K562 (cell line): ENCODE results near the gene ARID5B. TPM values are rescaled to one million over a fixed set of nuclear protein-coding genes. Genes with fewer than 3 reads are reported as not detected.

Experiments used
- ATAC-seq: fragments of 200-7000 bp; cut with Tn5 transposase; 3 replicates; pipeline ENCODE4 v1.9.1; 2020; ENCODE audit warnings: moderate library complexity
- BruUV-seq: library from RNA; stranded (reverse); fragments of 400-500 nt; replicated peaks from 2 replicates; lab custom pipeline; 2021; lab: Mats Ljungman, UMichigan
- CTCF ChIA-PET: fragments of 300-600 bp; formaldehyde crosslinking; extraction: SDS; loops from one replicate; lab custom pipeline; 2021; ENCODE audit warnings: low intra/inter-chr PET ratio; lab: Yijun Ruan, JAX
- POLR2A ChIA-PET: fragments of 300-600, 350-650 bp; sonication (Branson Sonifier 250); formaldehyde crosslinking; extraction: SDS; loops from one replicate; lab custom pipeline; 2021; ENCODE audit warnings: antibody characterized with exemption, inconsistent platforms; lab: Yijun Ruan, JAX
- DNase-seq, 4 experiments: peaks; one replicate each; pipeline versions ENCODE4 v3.0.0 to v3.0.0-alpha.2; 2011 to 2018; ENCODE audit warnings: low spot score in 3 of 4, mixed read lengths in 3 of 4; ENCODE audit errors: extremely low read depth in 1 of 4
- FAIRE-seq: peaks from 2 replicates; lab custom pipeline; 2011; peaks lifted over from hg19 to GRCh38; lab: Jason Lieb, UNC
- H2AFZ ChIP-seq: 2 replicates; pipeline ENCODE4 v1.6.0; 2011; ENCODE audit warnings: low read depth, low read length, control low read depth, inconsistent platforms
- H3K27ac ChIP-seq: fragments of 200-600 bp; 3 replicates; pipeline ENCODE4 v1.8.0; 2011; ENCODE audit warnings: low read depth, mild to moderate bottlenecking, control low read depth, inconsistent platforms, low read length, moderate library complexity, mixed read lengths; ENCODE audit errors: extremely low read depth
- H3K27me3 ChIP-seq, 2 experiments: fragments of 300-600 bp in 1 of 2; 2 replicates in 1 of 2; 3 replicates in 1 of 2; pipeline versions ENCODE4 v1.6.0 to v1.8.0; 2011; ENCODE audit warnings: inconsistent platforms in 2 of 2, low read length in 2 of 2, mild to moderate bottlenecking in 1 of 2, mixed read lengths in 1 of 2, moderate library complexity in 1 of 2; ENCODE audit not compliant: control insufficient read depth in 2 of 2, insufficient read depth in 2 of 2
- H3K36me3 ChIP-seq: fragments of 300-600 bp; 3 replicates; pipeline ENCODE4 v1.8.0; 2011; ENCODE audit warnings: mild to moderate bottlenecking, low read length, inconsistent platforms; ENCODE audit not compliant: control insufficient read depth, insufficient read depth
- H3K4me1 ChIP-seq, 2 experiments: fragments of 200-600 bp in 1 of 2; replicated peaks in 1 of 2; 2 replicates in 1 of 2; 3 replicates in 1 of 2; pipeline versions ENCODE4 v1.5.1 to v1.8.0; 2011; ENCODE audit warnings: inconsistent platforms in 2 of 2, low read length in 2 of 2, mild to moderate bottlenecking in 1 of 2, mixed read lengths in 1 of 2, moderate library complexity in 1 of 2; ENCODE audit not compliant: control insufficient read depth in 2 of 2, insufficient read depth in 2 of 2
- H3K4me2 ChIP-seq: 2 replicates; pipeline ENCODE4 v1.6.1; 2011; ENCODE audit warnings: low read length, control low read depth, inconsistent platforms, mixed read lengths; ENCODE audit not compliant: insufficient read depth
- H3K4me3 ChIP-seq: fragments of 200-600 bp; sonication (generic), shearing (Covaris generic); 2 replicates; pipeline ENCODE4 v1.5.1; 2016; ENCODE audit warnings: control low read depth, inconsistent platforms
- H3K79me2 ChIP-seq: fragments of 200-600 bp; 3 replicates; pipeline ENCODE4 v1.8.0; 2011; ENCODE audit warnings: low read length, inconsistent platforms; ENCODE audit not compliant: control insufficient read depth, insufficient read depth
- H3K9ac ChIP-seq, 2 experiments: 2 replicates each; pipeline versions ENCODE4 v1.6.0 to v1.6.1; 2011; ENCODE audit warnings: low read depth in 2 of 2, low read length in 2 of 2, control low read depth in 1 of 2, inconsistent platforms in 1 of 2, mild to moderate bottlenecking in 1 of 2, mixed read lengths in 1 of 2; ENCODE audit not compliant: insufficient read depth in 1 of 2
- H3K9me1 ChIP-seq: one replicate; pipeline ENCODE4 v1.6.0; 2011; ENCODE audit warnings: inconsistent platforms, mild to moderate bottlenecking, low read length, moderate library complexity; ENCODE audit not compliant: control insufficient read depth, insufficient read depth
- H3K9me3 ChIP-seq: replicated peaks from 2 replicates; pipeline ENCODE4 v1.5.1; 2011; ENCODE audit warnings: low read depth, low read length, inconsistent platforms; ENCODE audit not compliant: control insufficient read depth, insufficient read depth
- H4K20me1 ChIP-seq: replicated peaks from 2 replicates; pipeline ENCODE4 v1.6.1; 2011; ENCODE audit warnings: low read length, inconsistent platforms, mixed read lengths; ENCODE audit not compliant: control insufficient read depth, insufficient read depth
- CSDE1 ChIP-seq, 2 experiments: fragments of 450-650 bp; IDR thresholded peaks; 2 replicates each; pipeline ENCODE4 v1.6.1; 2016; ENCODE audit warnings: mild to moderate bottlenecking in 1 of 2
- DMBX1 ChIP-seq: fragments of 250-450 bp; sonication (Bioruptor Pico); IDR thresholded peaks from 2 replicates; pipeline ENCODE4 v1.8.0; 2022; ENCODE audit warnings: inconsistent platforms, mild to moderate bottlenecking, moderate library complexity, borderline replicate concordance
- ESRRB ChIP-seq: fragments of 250-450 bp; sonication (Bioruptor Pico); IDR thresholded peaks from 2 replicates; pipeline ENCODE4 v1.5.0; 2020; ENCODE audit warnings: mild to moderate bottlenecking, moderate library complexity, borderline replicate concordance
- HNRNPK ChIP-seq: fragments of 200-400 bp; formaldehyde crosslinking; IDR thresholded peaks from one replicate; pipeline ENCODE4 v1.6.1; 2018; ENCODE audit warnings: mild to moderate bottlenecking, low read depth, low read length; ENCODE audit not compliant: poor library complexity, severe bottlenecking
- MCM3 ChIP-seq: fragments of 450-650 bp; IDR thresholded peaks from 2 replicates; pipeline ENCODE4 v1.6.1; 2016
- OTX1 ChIP-seq: fragments of 450-650 bp; formaldehyde crosslinking; IDR thresholded peaks from 2 replicates; pipeline ENCODE4 v1.4.0; 2022; ENCODE audit warnings: mild to moderate bottlenecking
- PHF21A ChIP-seq: fragments of 450-650 bp; IDR thresholded peaks from 2 replicates; pipeline ENCODE4 v1.6.1; 2017; ENCODE audit warnings: low read depth, borderline replicate concordance
- RBM15 ChIP-seq: fragments of 200-400 bp; formaldehyde crosslinking; IDR thresholded peaks from 2 replicates; pipeline ENCODE4 v1.6.1; 2018; ENCODE audit warnings: mild to moderate bottlenecking, low read length, moderate library complexity; ENCODE audit not compliant: insufficient read depth
- RFX5 ChIP-seq: IDR thresholded peaks from 2 replicates; pipeline ENCODE4 v1.6.1; 2011; ENCODE audit warnings: low read depth, mild to moderate bottlenecking, improper control_type of control experiment, low read length
- SRSF9 ChIP-seq: fragments of 200-400 bp; formaldehyde crosslinking; IDR thresholded peaks from 2 replicates; pipeline ENCODE4 v1.6.1; 2017; ENCODE audit warnings: low read depth, low read length, borderline replicate concordance
- TEAD4 ChIP-seq, 2 experiments: sonication (generic) in 1 of 2; formaldehyde crosslinking in 1 of 2; IDR thresholded peaks; 2 replicates each; pipeline versions ENCODE4 v1.6.1 to v1.8.0; 2012 to 2022; ENCODE audit warnings: borderline replicate concordance in 1 of 2, inconsistent platforms in 1 of 2, low read length in 1 of 2, mild to moderate bottlenecking in 1 of 2, missing genetic modification reagents in 1 of 2
- TFAP4 ChIP-seq: sonication (generic); formaldehyde crosslinking; IDR thresholded peaks from 2 replicates; pipeline ENCODE4 v1.8.0; 2022; ENCODE audit warnings: missing genetic modification reagents, mild to moderate bottlenecking, moderate library complexity, borderline replicate concordance
- XRCC3 ChIP-seq: fragments of 450-650 bp; IDR thresholded peaks from 2 replicates; pipeline ENCODE4 v1.6.1; 2017; ENCODE audit warnings: mild to moderate bottlenecking, moderate library complexity
- YBX1 ChIP-seq: fragments of 450-650 bp; IDR thresholded peaks from 2 replicates; pipeline ENCODE4 v1.7.1; 2016; ENCODE audit warnings: mild to moderate bottlenecking
- ZNF436 ChIP-seq: fragments of 250-450, 450-650 bp; sonication (Bioruptor Pico); formaldehyde crosslinking; IDR thresholded peaks from 2 replicates; pipeline ENCODE4 v1.7.0; 2020; ENCODE audit warnings: mild to moderate bottlenecking
- ZNF695 ChIP-seq: fragments of 450-650 bp; formaldehyde crosslinking; IDR thresholded peaks from 2 replicates; pipeline ENCODE4 v1.4.0; 2020; ENCODE audit warnings: mild to moderate bottlenecking, moderate library complexity
- ZNF696 ChIP-seq: fragments of 250-450 bp; sonication (Bioruptor Pico); conservative IDR thresholded peaks from 2 replicates; pipeline ENCODE4 v1.4.0; 2020; ENCODE audit warnings: mild to moderate bottlenecking, moderate library complexity
- WGBS: fragments of 100-300 bp; shearing (Covaris generic); methylation state at CpG from one replicate; pipeline ENCODE4 v1.1.6; 2016; ENCODE audit warnings: low coverage, mixed read lengths; ENCODE audit not compliant: insufficient coverage; ENCODE audit errors: missing lambda C conversion rate; 5-methylcytosine and 5-hydroxymethylcytosine counted together
- in situ Hi-C: fragments of 300-500 bp; cut with MboI; formaldehyde crosslinking; loops from 4 replicates; pipeline ENCODE4 v1.15.0; 2018; ENCODE audit warnings: inconsistent platforms, mixed read lengths
- intact Hi-C: fragments of 100-400 bp; cut with micrococcal nuclease; formaldehyde crosslinking; loops from 2 replicates; pipeline ENCODE4 v1.14.2; 2022
- polyA plus RNA-seq, 8 experiments: library from polyadenylated mRNA; depleted of rRNA in 4 of 8; stranded (reverse) in 5 of 8; unstranded in 3 of 8; fragments of >200 nt; fragmentation: Nextera tagmentation in 2 of 8; fragmentation: Illumina TruSeq in 1 of 8; extraction: Ambion mirVana in 2 of 8; extraction: Trizol in 1 of 8; gene quantifications; 2 replicates each; pipeline versions ENCODE4 v1.2.1 to v1.2.3, GENCODE V29; 2011 to 2014; ENCODE audit warnings: inconsistent platforms in 1 of 8, missing spikeins in 1 of 8
- total RNA-seq, 7 experiments: library from RNA; depleted of rRNA in 6 of 7; stranded (reverse); fragments of >200 nt in 6 of 7; fragmentation: Illumina TruSeq in 2 of 7; extraction: Trizol in 2 of 7; gene quantifications; 2 replicates each; pipeline versions ENCODE4 v1.2.1 to v1.2.3, GENCODE V29; 2011 to 2021; ENCODE audit warnings: low replicate concordance in 1 of 7
- TF ChIP-seq, protein P1 (sequence below): fragments of 250-450 bp; sonication (Bioruptor Pico); IDR thresholded peaks from 2 replicates; pipeline ENCODE4 v1.5.0; 2020; ENCODE audit warnings: mild to moderate bottlenecking, borderline replicate concordance
- TF ChIP-seq, protein P2 (sequence below): fragments of 450-650 bp; IDR thresholded peaks from 2 replicates; pipeline ENCODE4 v1.6.1; 2017; ENCODE audit warnings: mild to moderate bottlenecking, moderate library complexity

Gene ARID5B
- total and polyA plus RNA-seq, 9 of the 15 experiments (the other 6 are each of a cell fraction or from before 2014, with no cell fraction given): 0.48 to 1.6 (median 0.80) TPM

GRCh38 chr10:61890881-61891409, 10.6 kb upstream of the ARID5B start:
- WGBS: 28% methylated on average over 5 of the region's 5 CpGs
- intact Hi-C loops (no loop called here), in situ Hi-C loops (no loop called here)

More at GRCh38 chr10:61890881-61891409, 10.6 kb upstream of the ARID5B start:
- H3K4me2 ChIP-seq: no peak overlapping the region
- no peaks in the 10 kb centered on the region for H3K36me3 ChIP-seq
- H3K27ac ChIP-seq: no peak overlapping the region
- no peaks in the 10 kb centered on the region for H3K27me3 ChIP-seq
- H3K9ac ChIP-seq: no peak overlapping the region
- FAIRE-seq (no peak), ATAC-seq (no peak), DNase-seq (no peak)
- CTCF ChIA-PET: no interaction called here
- no peak overlapping the region for H3K4me3 ChIP-seq
- BruUV-seq: no TSS peak
- no peaks in the 10 kb centered on the region for H4K20me1 ChIP-seq
- no peaks in the 10 kb centered on the region for H3K9me1 ChIP-seq
- H3K4me1 ChIP-seq: no peaks in the 10 kb centered on the region
- H2AFZ ChIP-seq: no peak overlapping the region; the same call in 1 of the 2 replicates
- no peaks in the 10 kb centered on the region for H3K79me2 ChIP-seq
- H3K9me3 ChIP-seq: no peaks in the 10 kb centered on the region
- POLR2A ChIA-PET: interaction anchor here (0.7 to 1.4 kb wide), 2 partner anchors 16 to 455 kb away, joined by 3 to 4 read pairs; no protein-coding TSS in a partner anchor
- TF ChIP-seq ZNF695 (CRISPR knock-in tag) (no peak), YBX1 (no peak), DMBX1 (CRISPR knock-in tag) (no peak), XRCC3 (no peak), ZNF696 (CRISPR knock-in tag) (no peak), PHF21A (no peak), ZNF436 (CRISPR knock-in tag) (no peak), OTX1 (CRISPR knock-in tag) (no peak), TFAP4 (CRISPR knock-in tag) (no peak), CSDE1 (IDR thresholded peaks at IDR 0.05) (no peak), RFX5 (no peak), ESRRB (CRISPR knock-in tag) (no peak), TEAD4 (IDR thresholded peaks at IDR 0.05; ENCODE audit: low read length) (no peak), TEAD4 (CRISPR knock-in tag; IDR thresholded peaks at IDR 0.05; ENCODE audit: borderline replicate concordance) (no peak), SRSF9 (no peak), HNRNPK (no peak), RBM15 (no peak), MCM3 (no peak)
- TF ChIP-seq, protein P1, sequence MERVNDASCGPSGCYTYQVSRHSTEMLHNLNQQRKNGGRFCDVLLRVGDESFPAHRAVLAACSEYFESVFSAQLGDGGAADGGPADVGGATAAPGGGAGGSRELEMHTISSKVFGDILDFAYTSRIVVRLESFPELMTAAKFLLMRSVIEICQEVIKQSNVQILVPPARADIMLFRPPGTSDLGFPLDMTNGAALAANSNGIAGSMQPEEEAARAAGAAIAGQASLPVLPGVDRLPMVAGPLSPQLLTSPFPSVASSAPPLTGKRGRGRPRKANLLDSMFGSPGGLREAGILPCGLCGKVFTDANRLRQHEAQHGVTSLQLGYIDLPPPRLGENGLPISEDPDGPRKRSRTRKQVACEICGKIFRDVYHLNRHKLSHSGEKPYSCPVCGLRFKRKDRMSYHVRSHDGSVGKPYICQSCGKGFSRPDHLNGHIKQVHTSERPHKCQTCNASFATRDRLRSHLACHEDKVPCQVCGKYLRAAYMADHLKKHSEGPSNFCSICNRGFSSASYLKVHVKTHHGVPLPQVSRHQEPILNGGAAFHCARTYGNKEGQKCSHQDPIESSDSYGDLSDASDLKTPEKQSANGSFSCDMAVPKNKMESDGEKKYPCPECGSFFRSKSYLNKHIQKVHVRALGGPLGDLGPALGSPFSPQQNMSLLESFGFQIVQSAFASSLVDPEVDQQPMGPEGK (CRISPR knock-in tag): no peak
- TF ChIP-seq, protein P2, sequence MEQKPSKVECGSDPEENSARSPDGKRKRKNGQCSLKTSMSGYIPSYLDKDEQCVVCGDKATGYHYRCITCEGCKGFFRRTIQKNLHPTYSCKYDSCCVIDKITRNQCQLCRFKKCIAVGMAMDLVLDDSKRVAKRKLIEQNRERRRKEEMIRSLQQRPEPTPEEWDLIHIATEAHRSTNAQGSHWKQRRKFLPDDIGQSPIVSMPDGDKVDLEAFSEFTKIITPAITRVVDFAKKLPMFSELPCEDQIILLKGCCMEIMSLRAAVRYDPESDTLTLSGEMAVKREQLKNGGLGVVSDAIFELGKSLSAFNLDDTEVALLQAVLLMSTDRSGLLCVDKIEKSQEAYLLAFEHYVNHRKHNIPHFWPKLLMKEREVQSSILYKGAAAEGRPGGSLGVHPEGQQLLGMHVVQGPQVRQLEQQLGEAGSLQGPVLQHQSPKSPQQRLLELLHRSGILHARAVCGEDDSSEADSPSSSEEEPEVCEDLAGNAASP: no peak
